ENCODE results near the gene QSOX1.

GRCh38 chr1:180173952-180174351 lies 19.3 kb downstream of the QSOX1 start:
- TF ChIP-seq, protein P1, sequence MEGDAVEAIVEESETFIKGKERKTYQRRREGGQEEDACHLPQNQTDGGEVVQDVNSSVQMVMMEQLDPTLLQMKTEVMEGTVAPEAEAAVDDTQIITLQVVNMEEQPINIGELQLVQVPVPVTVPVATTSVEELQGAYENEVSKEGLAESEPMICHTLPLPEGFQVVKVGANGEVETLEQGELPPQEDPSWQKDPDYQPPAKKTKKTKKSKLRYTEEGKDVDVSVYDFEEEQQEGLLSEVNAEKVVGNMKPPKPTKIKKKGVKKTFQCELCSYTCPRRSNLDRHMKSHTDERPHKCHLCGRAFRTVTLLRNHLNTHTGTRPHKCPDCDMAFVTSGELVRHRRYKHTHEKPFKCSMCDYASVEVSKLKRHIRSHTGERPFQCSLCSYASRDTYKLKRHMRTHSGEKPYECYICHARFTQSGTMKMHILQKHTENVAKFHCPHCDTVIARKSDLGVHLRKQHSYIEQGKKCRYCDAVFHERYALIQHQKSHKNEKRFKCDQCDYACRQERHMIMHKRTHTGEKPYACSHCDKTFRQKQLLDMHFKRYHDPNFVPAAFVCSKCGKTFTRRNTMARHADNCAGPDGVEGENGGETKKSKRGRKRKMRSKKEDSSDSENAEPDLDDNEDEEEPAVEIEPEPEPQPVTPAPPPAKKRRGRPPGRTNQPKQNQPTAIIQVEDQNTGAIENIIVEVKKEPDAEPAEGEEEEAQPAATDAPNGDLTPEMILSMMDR (IDR thresholded peaks at IDR 0.05; ENCODE audit: low read depth, low read length, poor library complexity, severe bottlenecking), result no peak
- TF ChIP-seq EZH2phosphoT487 (IDR thresholded peaks at IDR 0.05; ENCODE audit: borderline replicate concordance, low read length), result no peak
